GM18873 (cell line): ENCODE data around the gene ZNF426.
"Not testable (repeated sequence)": the region's sequence is repeated elsewhere in the genome, so short reads cannot be mapped to it uniquely, and the experiment has no call there.

Experiments
- ATAC-seq: cut with Tn5 transposase; IDR thresholded peaks from one replicate; pipeline ENCODE4 v1.9.1; 2021; ENCODE audit warnings: mild to moderate bottlenecking, moderate library complexity, moderate number of reproducible peaks; ENCODE audit not compliant: unreplicated experiment, low FRiP score

Gene ZNF426

GRCh38 chr19:9538183-9539058 lies at the start of gene ZNF426:
Gene ZNF426, minus strand, starts transcription at chr19:9538645. Its CDS starts 2,413 bp downstream, at chr19:9536232.
- ATAC-seq: peak; percentile 56

GRCh38 chr19:9586764-9587163 lies 48.3 kb upstream of the ZNF426 start:
- no peak for ATAC-seq

GRCh38 chr19:9584073-9584833 lies 45.8 kb upstream of the ZNF426 start, which contains the start of gene ZNF121:
Gene ZNF121, minus strand, starts transcription at chr19:9584504. Its CDS starts 16,407 bp downstream, at chr19:9568097.
- peak; percentile 68 for ATAC-seq

- not testable (repeated sequence) for ATAC-seq
These were observed 43.8 kb upstream of the ZNF426 start for GRCh38 chr19:9582081-9582725.

- no peak for ATAC-seq
These were observed 42.3 kb upstream of the ZNF426 start for GRCh38 chr19:9580728-9581127.

GRCh38 chr19:9570255-9570654 lies 31.8 kb upstream of the ZNF426 start:
- no peak for ATAC-seq

- ATAC-seq: no peak
These were observed 28.3 kb upstream of the ZNF426 start for GRCh38 chr19:9566729-9567128.

- no peak for ATAC-seq
These were observed 27.7 kb upstream of the ZNF426 start for GRCh38 chr19:9565900-9566705.

GRCh38 chr19:9552536-9553274 lies 14.3 kb upstream of the ZNF426 start:
- no peak for ATAC-seq

- ATAC-seq: no peak
These were observed 9.4 kb upstream of the ZNF426 start for GRCh38 chr19:9547870-9548269.

GRCh38 chr19:9541281-9541680 lies 2.8 kb upstream of the ZNF426 start:
- not testable (repeated sequence) for ATAC-seq

GRCh38 chr19:9539921-9540320 lies 1.5 kb upstream of the ZNF426 start:
- ATAC-seq: not testable (repeated sequence)

GRCh38 chr19:9539201-9539600 lies 756 bp upstream of the ZNF426 start:
- ATAC-seq: not testable (repeated sequence)

- ATAC-seq: no peak
These were observed 2.5 kb downstream of the ZNF426 start for GRCh38 chr19:9535934-9536333.

GRCh38 chr19:9531933-9532332 lies 6.5 kb downstream of the ZNF426 start:
- ATAC-seq: no peak

- no peak for ATAC-seq
These were observed 9.6 kb downstream of the ZNF426 start for GRCh38 chr19:9528757-9529336.

GRCh38 chr19:9523885-9524474 lies 14.5 kb downstream of the ZNF426 start:
- ATAC-seq: no peak

GRCh38 chr19:9507285-9507684 lies 31.2 kb downstream of the ZNF426 start:
- ATAC-seq: no peak

- no peak for ATAC-seq
These were observed 37.6 kb downstream of the ZNF426 start for GRCh38 chr19:9500796-9501195.
